Activated CD4-positive, alpha-beta T cell treated with anti-CD3 and anti-CD28 coated beads, Interleukin-2, Interleukin-4, amounts not matched to agents 100 ng/mL and 50 ng/mL, durations not matched to agents 16 hours and 8 hours (primary cell): ENCODE data around the gene FAM20B.

ENCODE experiments used
- DNase-seq: peaks from one replicate; pipeline ENCODE4 v3.0.0-alpha.2; 2020; ENCODE audit warnings: low spot score

FAM20B gene

GRCh38 chr1:179052776-179053175 lies 27.1 kb downstream of the FAM20B start:
- no peak for DNase-seq

GRCh38 chr1:179053486-179053885 lies 27.8 kb downstream of the FAM20B start:
- no peak for DNase-seq

- DNase-seq, result no peak
Observed at GRCh38 chr1:179055937-179056336, 30.2 kb downstream of the FAM20B start.

GRCh38 chr1:179058487-179059483 lies 33.1 kb downstream of the FAM20B start:
- no peak for DNase-seq

GRCh38 chr1:179061360-179062282 lies 35.9 kb downstream of the FAM20B start:
- DNase-seq, result no peak

- DNase-seq, result no peak
Observed at GRCh38 chr1:179066471-179066870, 40.8 kb downstream of the FAM20B start.

- no peak for DNase-seq
Observed at GRCh38 chr1:179077396-179077795, 51.7 kb downstream of the FAM20B start.

- DNase-seq, result peak; percentile 72
Observed at GRCh38 chr1:179079113-179079761, 53.5 kb downstream of the FAM20B start.

GRCh38 chr1:179080866-179081686 lies 55.4 kb downstream of the FAM20B start:
- peak; percentile 14 for DNase-seq

GRCh38 chr1:179081687-179082332 lies 56.1 kb downstream of the FAM20B start, which contains the start of gene TOR3A:
TSS of gene TOR3A (plus strand) at chr1:179082070. CDS start at chr1:179082129, 59 bp downstream.
- peak; percentile 93 for DNase-seq

- DNase-seq, result peak; percentile 44
Observed at GRCh38 chr1:179082333-179082998, 56.8 kb downstream of the FAM20B start.

- DNase-seq, result peak; percentile 41
Observed at GRCh38 chr1:179082999-179083335, 57.3 kb downstream of the FAM20B start.

- DNase-seq, result no peak
Observed at GRCh38 chr1:179083533-179083932, 57.8 kb downstream of the FAM20B start.

- no peak for DNase-seq
Observed at GRCh38 chr1:179087665-179088064, 62.0 kb downstream of the FAM20B start.

GRCh38 chr1:179089827-179090482 lies 64.3 kb downstream of the FAM20B start:
- no peak for DNase-seq

- no peak for DNase-seq
Observed at GRCh38 chr1:179090522-179090921, 64.8 kb downstream of the FAM20B start.

GRCh38 chr1:179090923-179091322 lies 65.2 kb downstream of the FAM20B start:
- DNase-seq, result no peak

- DNase-seq, result no peak
Observed at GRCh38 chr1:179091691-179092165, 66.0 kb downstream of the FAM20B start.

GRCh38 chr1:179092896-179093461 lies 67.3 kb downstream of the FAM20B start:
- DNase-seq, result no peak
